Panc1 (cell line): ENCODE results near the gene MYCBPAP. TPM values are rescaled to one million over a fixed set of nuclear protein-coding genes. Genes with fewer than 3 reads are reported as not detected.
A peak's percentile ranks its signal among the peaks of the same experiment; 100 is the strongest.

ENCODE experiments used
- ATAC-seq: fragments of 200-7000 bp; cut with Tn5 transposase; 2 replicates; pipeline ENCODE4 v1.9.1; 2020; ENCODE audit warnings: mild to moderate bottlenecking, moderate library complexity
- BruUV-seq: library from RNA; stranded (reverse); fragments of 400-500 nt; replicated peaks from 2 replicates; lab custom pipeline; 2021; lab: Mats Ljungman, UMichigan
- CTCF ChIA-PET: fragments of 300-600 bp; sonication (Branson Sonifier 250); formaldehyde crosslinking; loops from one replicate; lab custom pipeline; 2022; ENCODE audit warnings: antibody characterized with exemption; lab: Charles Lee
- POLR2A ChIA-PET: fragments of 300-600 bp; sonication (Branson Sonifier 250); formaldehyde crosslinking; loops from one replicate; lab custom pipeline; 2022; ENCODE audit warnings: antibody characterized with exemption; lab: Charles Lee
- DNase-seq: peaks from one replicate; pipeline ENCODE4 v3.0.0-alpha.2; 2010; ENCODE audit warnings: low read depth, low spot score
- H3K27ac ChIP-seq: 2 replicates; pipeline ENCODE4 v1.5.1; 2011; ENCODE audit warnings: mild to moderate bottlenecking, low read length, inconsistent platforms
- H3K27me3 ChIP-seq: fragments of 200-500 bp; sonication (Bioruptor generic); 2 replicates; pipeline ENCODE4 v1.6.0; 2014; ENCODE audit warnings: low read length, inconsistent platforms; ENCODE audit not compliant: control insufficient read depth, insufficient read depth
- H3K36me3 ChIP-seq: fragments of 200-500 bp; sonication (Bioruptor generic); 2 replicates; pipeline ENCODE4 v1.5.1; 2014; ENCODE audit warnings: inconsistent platforms, mild to moderate bottlenecking, low read length, moderate library complexity; ENCODE audit not compliant: control insufficient read depth, insufficient read depth
- H3K4me1 ChIP-seq: 2 replicates; pipeline ENCODE4 v1.5.1; 2011; ENCODE audit warnings: inconsistent platforms, mild to moderate bottlenecking, low read length, moderate library complexity; ENCODE audit not compliant: control insufficient read depth, insufficient read depth
- H3K4me3 ChIP-seq, 2 experiments: 2 replicates each; pipeline ENCODE4 v1.5.1; 2011 to 2012; ENCODE audit warnings: low read depth in 2 of 2, low read length in 2 of 2, mild to moderate bottlenecking in 2 of 2, inconsistent platforms in 1 of 2, moderate library complexity in 1 of 2
- H3K9me3 ChIP-seq: fragments of 200-500 bp; sonication (Bioruptor generic); 2 replicates; pipeline ENCODE4 v1.5.1; 2014; ENCODE audit warnings: low read depth, mild to moderate bottlenecking, inconsistent platforms, low read length, moderate library complexity; ENCODE audit not compliant: control insufficient read depth, insufficient read depth
- CTCF ChIP-seq: fragments of 450-650 bp; IDR thresholded peaks from 2 replicates; pipeline ENCODE4 v1.5.1; 2017; ENCODE audit warnings: mild to moderate bottlenecking
- POLR2AphosphoS5 ChIP-seq: IDR thresholded peaks from 2 replicates; pipeline ENCODE4 v1.6.1; 2012; ENCODE audit warnings: mild to moderate bottlenecking, low read depth, low read length, moderate library complexity
- SIN3A ChIP-seq: IDR thresholded peaks from 2 replicates; pipeline ENCODE4 v1.6.1; 2012; ENCODE audit warnings: low read depth, mild to moderate bottlenecking, low read length, moderate library complexity, borderline replicate concordance; ENCODE audit not compliant: insufficient read depth
- TCF7L2 ChIP-seq: IDR thresholded peaks from 2 replicates; pipeline ENCODE4 v1.6.1; 2011; ENCODE audit warnings: mild to moderate bottlenecking, low read depth, low read length, inconsistent platforms
- in situ Hi-C: cut with HindIII; loops from 2 replicates; pipeline ENCODE4 v1.10.0; 2016; ENCODE audit warnings: low sequenced_read_pairs, low pct_unique_long_range_greater_than_20kb
- intact Hi-C: fragments of 100-400 bp; cut with micrococcal nuclease; formaldehyde crosslinking; loops from one replicate; pipeline ENCODE4 v1.10.0; 2022; ENCODE audit not compliant: unreplicated experiment
- total RNA-seq: library from RNA; stranded (reverse); gene quantifications from one replicate; pipeline ENCODE4 v1.2.1, GENCODE V29; 2021; ENCODE audit not compliant: unreplicated experiment
- TF ChIP-seq, protein P1 (sequence below), 2 experiments: IDR thresholded peaks; 2 replicates each; pipeline ENCODE4 v1.6.1; 2011 to 2012; ENCODE audit warnings: low read depth in 2 of 2, control low read depth in 1 of 2, low read length in 1 of 2, mild to moderate bottlenecking in 1 of 2, moderate library complexity in 1 of 2; ENCODE audit not compliant: insufficient read depth in 1 of 2

The MYCBPAP gene
- total RNA-seq, 1 experiment from 2014 or later = 2.2 TPM

- H3K4me1 ChIP-seq = peaks cover 40% of the 10 kb centered on the region
- no peaks in the 10 kb centered on the region for H3K9me3 ChIP-seq
- CTCF ChIA-PET = no interaction called here
- no peak overlapping the region; the same call in 1 of the 2 replicates for H3K27ac ChIP-seq
- no TSS peak for BruUV-seq
- DNase-seq (no peak), ATAC-seq (0 out of 2 replicates have a peak, but pooled peaks have one; percentile 19)
- POLR2A ChIA-PET = no interaction called here
- no peaks in the 10 kb centered on the region for H3K27me3 ChIP-seq
- in situ Hi-C loops (no loop called here), intact Hi-C loops (no loop called here)
- H3K36me3 ChIP-seq = no peaks in the 10 kb centered on the region
- TF ChIP-seq, protein P1, sequence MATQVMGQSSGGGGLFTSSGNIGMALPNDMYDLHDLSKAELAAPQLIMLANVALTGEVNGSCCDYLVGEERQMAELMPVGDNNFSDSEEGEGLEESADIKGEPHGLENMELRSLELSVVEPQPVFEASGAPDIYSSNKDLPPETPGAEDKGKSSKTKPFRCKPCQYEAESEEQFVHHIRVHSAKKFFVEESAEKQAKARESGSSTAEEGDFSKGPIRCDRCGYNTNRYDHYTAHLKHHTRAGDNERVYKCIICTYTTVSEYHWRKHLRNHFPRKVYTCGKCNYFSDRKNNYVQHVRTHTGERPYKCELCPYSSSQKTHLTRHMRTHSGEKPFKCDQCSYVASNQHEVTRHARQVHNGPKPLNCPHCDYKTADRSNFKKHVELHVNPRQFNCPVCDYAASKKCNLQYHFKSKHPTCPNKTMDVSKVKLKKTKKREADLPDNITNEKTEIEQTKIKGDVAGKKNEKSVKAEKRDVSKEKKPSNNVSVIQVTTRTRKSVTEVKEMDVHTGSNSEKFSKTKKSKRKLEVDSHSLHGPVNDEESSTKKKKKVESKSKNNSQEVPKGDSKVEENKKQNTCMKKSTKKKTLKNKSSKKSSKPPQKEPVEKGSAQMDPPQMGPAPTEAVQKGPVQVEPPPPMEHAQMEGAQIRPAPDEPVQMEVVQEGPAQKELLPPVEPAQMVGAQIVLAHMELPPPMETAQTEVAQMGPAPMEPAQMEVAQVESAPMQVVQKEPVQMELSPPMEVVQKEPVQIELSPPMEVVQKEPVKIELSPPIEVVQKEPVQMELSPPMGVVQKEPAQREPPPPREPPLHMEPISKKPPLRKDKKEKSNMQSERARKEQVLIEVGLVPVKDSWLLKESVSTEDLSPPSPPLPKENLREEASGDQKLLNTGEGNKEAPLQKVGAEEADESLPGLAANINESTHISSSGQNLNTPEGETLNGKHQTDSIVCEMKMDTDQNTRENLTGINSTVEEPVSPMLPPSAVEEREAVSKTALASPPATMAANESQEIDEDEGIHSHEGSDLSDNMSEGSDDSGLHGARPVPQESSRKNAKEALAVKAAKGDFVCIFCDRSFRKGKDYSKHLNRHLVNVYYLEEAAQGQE (IDR thresholded peaks at IDR 0.05; ENCODE audit: insufficient read depth in 1 of 2, low read depth in 2 of 2, low read length in 1 of 2) = no peak
- no peak overlapping the region for H3K4me3 ChIP-seq
These were observed 31.7 kb downstream of the MYCBPAP start for GRCh38 chr17:50539762-50540559.

GRCh38 chr17:50540560-50541401 is 32.5 kb downstream of the MYCBPAP start:
- CTCF ChIA-PET = no interaction called here
- H3K4me3 ChIP-seq = peak overlapping the region; percentile 59 to 71; a peak in 3 of 4 replicates
- no peaks in the 10 kb centered on the region for H3K9me3 ChIP-seq
- intact Hi-C loops (no loop called here), in situ Hi-C loops (no loop called here)
- no peaks in the 10 kb centered on the region for H3K36me3 ChIP-seq
- POLR2A ChIA-PET = no interaction called here
- TF ChIP-seq CTCF (no peak), POLR2AphosphoS5 (no peak), TCF7L2 (no peak), SIN3A (no peak)
- TF ChIP-seq, protein P1 (IDR thresholded peaks at IDR 0.05; ENCODE audit: insufficient read depth in 1 of 2, low read depth in 2 of 2, low read length in 1 of 2) = no peak
- no peaks in the 10 kb centered on the region for H3K27me3 ChIP-seq
- peaks cover 40% of the 10 kb centered on the region for H3K4me1 ChIP-seq
- ATAC-seq = no peak
- H3K27ac ChIP-seq = peak overlapping the region; percentile 94
- BruUV-seq = TSS peak; percentile 60
- DNase-seq = no peak
